ENCODE results near the gene NR4A2. TPM values are rescaled to one million over a fixed set of nuclear protein-coding genes. Genes with fewer than 3 reads are reported as not detected.

The NR4A2 gene
- total and polyA plus RNA-seq, 2 donors (not counting 3 experiments of a cell fraction or from before 2014, with no cell fraction given) = 1.0 to 1.9 TPM

DNA sequence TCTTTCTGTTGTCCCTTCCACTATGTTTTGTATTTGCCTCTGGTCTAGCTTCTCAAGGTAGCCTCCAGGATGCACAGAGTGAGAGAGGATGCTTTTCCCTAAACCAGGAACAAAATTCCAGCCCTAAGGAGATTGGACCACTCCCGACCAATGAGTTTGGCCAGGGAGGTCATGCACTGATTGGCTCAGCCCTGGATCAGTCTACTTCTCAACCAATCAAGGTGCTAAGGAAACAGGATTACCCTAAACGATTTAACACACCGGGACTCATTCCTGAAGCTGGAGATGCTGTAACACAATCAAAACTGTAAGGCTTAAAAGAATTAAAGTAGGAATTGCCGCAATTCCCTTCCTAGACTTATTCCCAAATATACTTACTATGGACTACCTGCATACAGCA, 34.2 kb upstream of the NR4A2 start:
- no peaks in the 10 kb centered on the region for H3K9me3 ChIP-seq (replicated peaks; ENCODE audit: control insufficient read depth, insufficient read depth, low read length)
- no peak for FAIRE-seq
- H3K27ac ChIP-seq (ENCODE audit: insufficient read depth, low read depth, low read length) = no peak overlapping the region
- H3K36me3 ChIP-seq (ENCODE audit: control insufficient read depth in 2 of 2, extremely low read depth in 1 of 2, insufficient read depth in 2 of 2, low read length in 2 of 2) = no peaks in the 10 kb centered on the region
- H2AFZ ChIP-seq (ENCODE audit: low read depth, low read length) = no peak overlapping the region
- no peak overlapping the region for H3K4me3 ChIP-seq (replicated peaks in 1 of 3; ENCODE audit: insufficient read depth in 1 of 3, low read depth in 1 of 3, low read length in 3 of 3)
- CTCF ChIA-PET = no interaction called here
- H3K9ac ChIP-seq (replicated peaks; ENCODE audit: extremely low read depth, insufficient read depth, low read length) = no peak overlapping the region
- POLR2A ChIA-PET = no interaction called here
- no peak overlapping the region for H3K4me2 ChIP-seq (ENCODE audit: insufficient read depth, low read length)
- no peaks in the 10 kb centered on the region for H4K20me1 ChIP-seq (replicated peaks; ENCODE audit: control insufficient read depth, extremely low read depth, insufficient read depth, low read length)
- H3K4me1 ChIP-seq (ENCODE audit: control insufficient read depth, extremely low read depth, insufficient read depth, low read length) = no peaks in the 10 kb centered on the region
- TF ChIP-seq POLR2A (IDR thresholded peaks at IDR 0.05; ENCODE audit: low read depth, low read length) (no peak), JUN (IDR thresholded peaks at IDR 0.05; ENCODE audit: borderline replicate concordance, insufficient read depth, insufficient read length, low read depth) (no peak), FOS (IDR thresholded peaks at IDR 0.05; ENCODE audit: borderline replicate concordance, insufficient read depth, low read length) (no peak), POLR2AphosphoS5 (IDR thresholded peaks at IDR 0.05; ENCODE audit: insufficient read depth, low read depth, low read length) (no peak), GATA2 (IDR thresholded peaks at IDR 0.05; ENCODE audit: insufficient read depth, insufficient read length, low read depth, low read length) (no peak), EZH2 (IDR thresholded peaks at IDR 0.05; ENCODE audit: borderline replicate concordance, low read depth, low read length, severe bottlenecking) (no peak), MYC (IDR thresholded peaks at IDR 0.05; ENCODE audit: low read depth, low read length) (no peak)
- TF ChIP-seq, protein P1, sequence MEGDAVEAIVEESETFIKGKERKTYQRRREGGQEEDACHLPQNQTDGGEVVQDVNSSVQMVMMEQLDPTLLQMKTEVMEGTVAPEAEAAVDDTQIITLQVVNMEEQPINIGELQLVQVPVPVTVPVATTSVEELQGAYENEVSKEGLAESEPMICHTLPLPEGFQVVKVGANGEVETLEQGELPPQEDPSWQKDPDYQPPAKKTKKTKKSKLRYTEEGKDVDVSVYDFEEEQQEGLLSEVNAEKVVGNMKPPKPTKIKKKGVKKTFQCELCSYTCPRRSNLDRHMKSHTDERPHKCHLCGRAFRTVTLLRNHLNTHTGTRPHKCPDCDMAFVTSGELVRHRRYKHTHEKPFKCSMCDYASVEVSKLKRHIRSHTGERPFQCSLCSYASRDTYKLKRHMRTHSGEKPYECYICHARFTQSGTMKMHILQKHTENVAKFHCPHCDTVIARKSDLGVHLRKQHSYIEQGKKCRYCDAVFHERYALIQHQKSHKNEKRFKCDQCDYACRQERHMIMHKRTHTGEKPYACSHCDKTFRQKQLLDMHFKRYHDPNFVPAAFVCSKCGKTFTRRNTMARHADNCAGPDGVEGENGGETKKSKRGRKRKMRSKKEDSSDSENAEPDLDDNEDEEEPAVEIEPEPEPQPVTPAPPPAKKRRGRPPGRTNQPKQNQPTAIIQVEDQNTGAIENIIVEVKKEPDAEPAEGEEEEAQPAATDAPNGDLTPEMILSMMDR (IDR thresholded peaks at IDR 0.05; ENCODE audit: extremely low read depth in 1 of 2, insufficient read depth in 1 of 2, low read depth in 1 of 2, low read length in 2 of 2) = no peak
- TF ChIP-seq, protein P2, sequence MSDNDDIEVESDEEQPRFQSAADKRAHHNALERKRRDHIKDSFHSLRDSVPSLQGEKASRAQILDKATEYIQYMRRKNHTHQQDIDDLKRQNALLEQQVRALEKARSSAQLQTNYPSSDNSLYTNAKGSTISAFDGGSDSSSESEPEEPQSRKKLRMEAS (IDR thresholded peaks at IDR 0.05; ENCODE audit: insufficient read depth, insufficient read length) = no peak
- H3K27me3 ChIP-seq (ENCODE audit: control insufficient read depth in 2 of 2, insufficient read depth in 2 of 2, low read length in 2 of 2) = no peaks in the 10 kb centered on the region
- no TSS peak for BruUV-seq (replicated peaks)
- H3K79me2 ChIP-seq (ENCODE audit: control insufficient read depth, insufficient read depth, low read length) = no peaks in the 10 kb centered on the region
- intact Hi-C loops (cut with micrococcal nuclease) = no loop called here
- H3K9me1 ChIP-seq (replicated peaks; ENCODE audit: control insufficient read depth, extremely low read depth, insufficient read depth, low read length) = no peaks in the 10 kb centered on the region
- dilution Hi-C loops (cut with MboI; ENCODE audit: extremely low pct_ligation_motif_present, low sequenced_read_pairs) = no loop called here
- no peak for DNase-seq (ENCODE audit: low read depth, low spot score)

All from endothelial cell of umbilical vein (primary cell).